Measurements from ENCODE around the gene SEC61A2.

Gene SEC61A2

DNA sequence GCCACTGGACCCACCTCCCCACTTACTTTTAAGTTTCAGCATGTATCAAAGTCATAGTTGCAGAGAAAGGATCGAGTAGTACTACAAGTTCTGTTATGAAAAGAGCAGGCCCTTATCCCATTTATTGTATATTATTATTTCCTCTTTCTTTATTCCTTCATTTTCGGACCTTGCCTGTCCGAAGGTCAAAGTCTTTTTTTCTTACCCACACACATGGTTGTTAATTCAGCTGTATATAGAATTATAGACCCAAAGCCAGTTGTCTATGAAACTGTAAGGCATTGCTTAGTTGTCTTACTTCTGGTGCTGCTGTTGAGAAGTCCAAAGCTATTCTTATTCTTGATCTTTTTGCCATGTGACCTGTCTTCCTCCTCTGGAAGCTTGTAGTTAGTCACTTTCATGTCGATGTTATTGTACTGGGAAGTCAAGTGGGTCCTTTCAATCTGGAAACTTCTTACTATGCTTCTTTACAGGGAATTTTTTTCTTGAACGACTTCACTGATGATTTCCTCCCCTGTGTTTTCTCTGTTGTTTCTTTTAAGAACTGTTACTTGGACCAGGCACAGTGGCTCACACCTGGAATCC lies 57.9 kb downstream of the SEC61A2 start:
- H3K4me3 ChIP-seq (ENCODE audit: low read length) = no peak overlapping the region
- DNase-seq (ENCODE audit: low read depth) = no peak
- TF ChIP-seq, protein P1, sequence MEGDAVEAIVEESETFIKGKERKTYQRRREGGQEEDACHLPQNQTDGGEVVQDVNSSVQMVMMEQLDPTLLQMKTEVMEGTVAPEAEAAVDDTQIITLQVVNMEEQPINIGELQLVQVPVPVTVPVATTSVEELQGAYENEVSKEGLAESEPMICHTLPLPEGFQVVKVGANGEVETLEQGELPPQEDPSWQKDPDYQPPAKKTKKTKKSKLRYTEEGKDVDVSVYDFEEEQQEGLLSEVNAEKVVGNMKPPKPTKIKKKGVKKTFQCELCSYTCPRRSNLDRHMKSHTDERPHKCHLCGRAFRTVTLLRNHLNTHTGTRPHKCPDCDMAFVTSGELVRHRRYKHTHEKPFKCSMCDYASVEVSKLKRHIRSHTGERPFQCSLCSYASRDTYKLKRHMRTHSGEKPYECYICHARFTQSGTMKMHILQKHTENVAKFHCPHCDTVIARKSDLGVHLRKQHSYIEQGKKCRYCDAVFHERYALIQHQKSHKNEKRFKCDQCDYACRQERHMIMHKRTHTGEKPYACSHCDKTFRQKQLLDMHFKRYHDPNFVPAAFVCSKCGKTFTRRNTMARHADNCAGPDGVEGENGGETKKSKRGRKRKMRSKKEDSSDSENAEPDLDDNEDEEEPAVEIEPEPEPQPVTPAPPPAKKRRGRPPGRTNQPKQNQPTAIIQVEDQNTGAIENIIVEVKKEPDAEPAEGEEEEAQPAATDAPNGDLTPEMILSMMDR (conservative IDR thresholded peaks at IDR 0.05; ENCODE audit: low read length) = no peak

DNA sequence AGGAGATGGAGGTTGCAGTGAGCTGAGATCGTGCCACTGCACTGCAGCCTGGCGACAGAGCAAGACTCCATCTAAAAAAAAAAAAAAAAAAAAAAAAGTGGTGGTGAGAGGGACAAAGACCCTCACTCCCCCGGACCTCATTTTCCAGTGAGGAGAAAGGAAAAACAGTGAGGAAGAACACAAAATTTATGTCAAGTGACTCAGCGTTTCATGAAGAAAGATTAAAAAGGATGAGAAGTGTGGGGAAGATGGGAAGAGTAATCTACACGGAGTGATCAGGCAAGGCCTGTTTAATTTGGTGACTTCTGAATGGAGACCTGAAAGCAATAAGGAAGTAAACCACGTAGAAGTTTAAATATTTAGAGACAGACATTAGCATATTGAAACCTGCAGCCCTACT lies 59.2 kb downstream of the SEC61A2 start:
- H3K4me3 ChIP-seq (ENCODE audit: low read length) = no peak overlapping the region
- TF ChIP-seq, protein P1 (conservative IDR thresholded peaks at IDR 0.05; ENCODE audit: low read length) = no peak
- DNase-seq (ENCODE audit: low read depth) = no peak

DNA sequence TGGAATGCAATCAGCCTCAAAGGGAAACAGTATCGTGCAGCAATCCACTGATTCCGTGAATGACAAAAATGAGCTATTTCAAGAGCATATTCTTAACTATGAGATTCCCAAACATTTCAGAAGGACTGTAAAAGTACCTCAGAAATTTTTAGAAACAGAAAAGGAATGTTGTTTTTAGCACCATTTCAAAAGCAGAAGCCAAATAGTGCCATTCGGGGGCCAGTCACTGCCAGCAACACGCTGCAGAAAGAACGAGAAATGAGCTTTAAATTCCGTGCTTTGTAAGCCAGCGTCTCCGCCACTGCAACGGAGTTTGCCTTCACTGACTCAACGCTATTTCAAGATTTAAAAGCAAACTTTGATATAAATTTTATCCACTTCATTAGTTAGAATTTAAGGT lies 59.9 kb downstream of the SEC61A2 start:
- TF ChIP-seq, protein P1 (conservative IDR thresholded peaks at IDR 0.05; ENCODE audit: low read length) = no peak
- H3K4me3 ChIP-seq (ENCODE audit: low read length) = no peak overlapping the region
- no peak for DNase-seq (ENCODE audit: low read depth)

DNA sequence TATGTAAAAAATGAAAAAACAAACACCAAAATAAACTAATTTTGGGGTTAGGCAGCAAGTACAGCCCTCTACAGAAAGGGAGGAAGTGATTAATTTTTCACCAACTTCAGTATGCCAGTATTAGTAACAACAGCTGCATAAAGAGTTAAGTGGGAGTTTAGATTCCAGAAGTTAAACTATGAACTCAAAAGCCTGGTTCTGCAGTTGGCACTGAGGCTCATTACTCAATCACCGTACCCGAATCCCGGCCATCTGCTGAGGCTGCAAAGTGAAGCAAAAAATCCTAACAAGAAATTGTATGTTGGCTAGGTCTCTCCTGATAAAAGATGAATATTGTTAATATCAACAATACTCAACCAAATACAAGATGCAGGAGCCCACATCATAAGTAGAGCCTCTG lies 62.2 kb downstream of the SEC61A2 start:
- H3K4me3 ChIP-seq (ENCODE audit: low read length) = no peak overlapping the region
- TF ChIP-seq, protein P1 (conservative IDR thresholded peaks at IDR 0.05; ENCODE audit: low read length) = no peak
- DNase-seq (ENCODE audit: low read depth) = peak; percentile 32

DNA sequence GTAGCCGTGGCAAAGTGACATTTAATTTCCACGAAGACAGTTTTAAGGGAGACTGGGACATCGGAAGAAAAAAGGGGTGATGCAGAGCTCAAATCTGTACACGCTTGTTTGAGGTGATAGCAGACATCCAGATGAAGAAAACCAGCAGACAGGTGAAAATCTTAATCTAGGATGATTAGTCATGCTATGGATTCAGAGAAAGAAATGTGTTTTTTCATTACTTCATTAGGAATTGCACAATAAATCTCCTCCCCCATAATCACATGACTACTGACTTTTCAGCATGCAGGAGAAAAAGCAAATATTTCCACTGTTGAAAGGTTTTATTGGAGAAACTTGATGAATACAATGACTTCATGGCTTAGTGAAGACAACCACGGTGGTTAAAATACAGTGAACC lies 63.7 kb downstream of the SEC61A2 start:
- peak; percentile 62 for DNase-seq (ENCODE audit: low read depth)
- TF ChIP-seq, protein P1 (conservative IDR thresholded peaks at IDR 0.05; ENCODE audit: low read length) = no peak
- no peak overlapping the region for H3K4me3 ChIP-seq (ENCODE audit: low read length)

DNA sequence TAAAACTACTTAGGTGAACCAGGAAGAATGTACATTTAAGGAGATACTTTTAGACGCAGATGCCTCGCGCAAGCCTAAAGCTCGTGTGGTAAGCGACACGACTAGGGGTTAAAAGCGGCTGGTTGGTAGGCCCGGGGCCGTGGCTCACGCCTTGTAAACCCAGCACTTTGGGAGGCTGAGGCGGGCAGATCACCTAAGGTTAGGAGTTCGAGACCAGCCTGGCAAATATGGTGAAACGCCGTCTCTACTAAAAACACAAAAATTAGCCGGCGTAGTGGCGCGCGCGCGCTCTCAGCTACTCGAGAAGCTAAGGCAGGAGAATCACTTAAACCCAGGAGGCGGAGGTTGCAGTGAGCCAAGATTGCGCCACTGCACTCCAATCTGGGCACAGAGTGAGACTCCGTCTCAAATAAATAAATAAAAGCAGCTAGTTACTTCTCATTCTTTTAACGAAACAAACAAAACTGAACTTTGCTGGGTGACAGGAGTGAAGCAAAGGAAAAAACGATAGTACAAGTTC lies 65.3 kb downstream of the SEC61A2 start:
- DNase-seq (ENCODE audit: low read depth) = peak; percentile 37
- peak overlapping the region; percentile 99 for H3K4me3 ChIP-seq (ENCODE audit: low read length)
- TF ChIP-seq, protein P1 (conservative IDR thresholded peaks at IDR 0.05; ENCODE audit: low read length) = no peak

DNA sequence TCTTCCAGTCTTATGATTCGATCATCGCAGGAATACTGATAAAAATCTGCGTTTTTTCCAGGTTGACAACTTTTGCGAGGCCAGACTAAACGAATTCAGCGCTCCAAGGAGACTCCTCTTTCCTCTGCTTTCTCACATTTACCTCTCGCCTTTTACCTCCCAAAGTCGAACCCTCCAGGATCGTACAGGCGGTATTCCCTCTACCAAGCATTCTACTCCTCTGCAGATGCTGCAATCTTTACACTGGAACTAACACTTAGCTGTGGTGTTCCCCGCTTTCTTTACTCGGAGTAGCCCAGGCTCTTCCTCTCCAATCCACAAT lies 65.8 kb downstream of the SEC61A2 start:
- TF ChIP-seq, protein P1 (conservative IDR thresholded peaks at IDR 0.05; ENCODE audit: low read length) = no peak
- peak overlapping the region; percentile 99 for H3K4me3 ChIP-seq (ENCODE audit: low read length)
- DNase-seq (ENCODE audit: low read depth) = no peak
